IPS-20b (cell line): ENCODE results near the gene EIF4B.
"Not testable (repeated sequence)": the region's sequence is repeated elsewhere in the genome, so short reads cannot be mapped to it uniquely, and the experiment has no call there.

ENCODE experiments used
- H3K27ac ChIP-seq: one replicate; pipeline ENCODE4 v1.5.1; 2013; ENCODE audit warnings: low read length
- H3K27me3 ChIP-seq: 2 replicates; pipeline ENCODE4 v1.6.1; 2013; ENCODE audit warnings: mild to moderate bottlenecking, low read length, inconsistent platforms; ENCODE audit not compliant: insufficient read depth
- H3K36me3 ChIP-seq: 2 replicates; pipeline ENCODE4 v1.6.1; 2013; ENCODE audit warnings: low read depth, mild to moderate bottlenecking, inconsistent platforms, low read length, moderate library complexity; ENCODE audit not compliant: insufficient read depth
- H3K4me1 ChIP-seq: 2 replicates; pipeline ENCODE4 v1.6.1; 2013; ENCODE audit warnings: mild to moderate bottlenecking, control low read depth, inconsistent platforms, low read length, moderate library complexity; ENCODE audit not compliant: insufficient read depth
- H3K4me3 ChIP-seq: 2 replicates; pipeline ENCODE4 v1.5.1; 2013; ENCODE audit warnings: mild to moderate bottlenecking, low read length, inconsistent platforms
- H3K9ac ChIP-seq: 2 replicates; pipeline ENCODE4 v1.6.1; 2013; ENCODE audit warnings: low read depth, mild to moderate bottlenecking, inconsistent platforms, low read length, moderate library complexity
- H3K9me3 ChIP-seq: 2 replicates; pipeline ENCODE4 v1.6.1; 2013; ENCODE audit warnings: mild to moderate bottlenecking, low read depth, low read length, inconsistent platforms; ENCODE audit not compliant: insufficient read depth

The EIF4B gene

GRCh38 chr12:53033832-53034231 is 27.6 kb downstream of the EIF4B start:
- H3K36me3 ChIP-seq, result peaks cover 92% of the 10 kb centered on the region

GRCh38 chr12:53034459-53034858 is 28.2 kb downstream of the EIF4B start:
- H3K36me3 ChIP-seq, result peaks cover 92% of the 10 kb centered on the region
- no peak overlapping the region for H3K27ac ChIP-seq
- H3K4me1 ChIP-seq, result no peaks in the 10 kb centered on the region

More at GRCh38 chr12:53033832-53034231, 27.6 kb downstream of the EIF4B start:
- not testable (repeated sequence) for H3K27me3 ChIP-seq, H3K27ac ChIP-seq, H3K9ac ChIP-seq, H3K4me3 ChIP-seq, H3K4me1 ChIP-seq, H3K9me3 ChIP-seq

GRCh38 chr12:53036802-53037201 is 30.5 kb downstream of the EIF4B start:
- H3K27me3 ChIP-seq, result no peaks in the 10 kb centered on the region
- H3K4me1 ChIP-seq, result no peaks in the 10 kb centered on the region
- H3K4me3 ChIP-seq, result no peak overlapping the region
- H3K36me3 ChIP-seq, result peaks cover 96% of the 10 kb centered on the region
- H3K27ac ChIP-seq, result no peak overlapping the region
- no peaks in the 10 kb centered on the region for H3K9me3 ChIP-seq
- no peak overlapping the region for H3K9ac ChIP-seq

More at GRCh38 chr12:53034459-53034858, 28.2 kb downstream of the EIF4B start:
- Histone ChIP-seq H3K27me3 (no peaks in the 10 kb centered on the region), H3K9ac (no peak overlapping the region), H3K9me3 (no peaks in the 10 kb centered on the region), H3K4me3 (no peak overlapping the region)

GRCh38 chr12:53039851-53040250 is 33.6 kb downstream of the EIF4B start:
- Histone ChIP-seq H3K9ac (no peak overlapping the region), H3K4me1 (peaks cover 12% of the 10 kb centered on the region), H3K27ac (no peak overlapping the region), H3K9me3 (no peaks in the 10 kb centered on the region), H3K4me3 (no peak overlapping the region), H3K36me3 (peaks cover 74% of the 10 kb centered on the region), H3K27me3 (peaks cover 13% of the 10 kb centered on the region)

- Histone ChIP-seq H3K9ac (no peak overlapping the region; the same call in 1 of the 2 replicates), H3K27ac (no peak overlapping the region), H3K4me1 (peaks cover 20% of the 10 kb centered on the region)
Measured at GRCh38 chr12:53042607-53043454, 36.6 kb downstream of the EIF4B start.

GRCh38 chr12:53044052-53044581 is 37.9 kb downstream of the EIF4B start:
- no peak overlapping the region for H3K27ac ChIP-seq
- no peak overlapping the region for H3K4me3 ChIP-seq
- no peak overlapping the region for H3K9ac ChIP-seq
- peaks cover 31% of the 10 kb centered on the region for H3K4me1 ChIP-seq
- peaks cover 28% of the 10 kb centered on the region for H3K27me3 ChIP-seq
- peaks cover 32% of the 10 kb centered on the region for H3K36me3 ChIP-seq
- no peaks in the 10 kb centered on the region for H3K9me3 ChIP-seq

More at GRCh38 chr12:53042607-53043454, 36.6 kb downstream of the EIF4B start:
- Histone ChIP-seq H3K9me3 (no peaks in the 10 kb centered on the region), H3K36me3 (peaks cover 45% of the 10 kb centered on the region), H3K4me3 (no peak overlapping the region), H3K27me3 (peaks cover 28% of the 10 kb centered on the region)

- no peak overlapping the region for H3K27ac ChIP-seq
- peaks cover 28% of the 10 kb centered on the region for H3K27me3 ChIP-seq
- H3K4me3 ChIP-seq, result no peak overlapping the region; the same call in 1 of the 2 replicates
- H3K9me3 ChIP-seq, result no peaks in the 10 kb centered on the region
- no peak overlapping the region for H3K9ac ChIP-seq
- H3K4me1 ChIP-seq, result peaks cover 38% of the 10 kb centered on the region
- peaks cover 22% of the 10 kb centered on the region; the same call in 1 of the 2 replicates for H3K36me3 ChIP-seq
Measured at GRCh38 chr12:53044896-53045695, 38.8 kb downstream of the EIF4B start.

GRCh38 chr12:53045696-53046045 is 39.4 kb downstream of the EIF4B start:
- Histone ChIP-seq H3K36me3 (peaks cover 16% of the 10 kb centered on the region; the same call in 1 of the 2 replicates), H3K9ac (no peak overlapping the region), H3K27me3 (peaks cover 28% of the 10 kb centered on the region), H3K4me3 (peak overlapping the region; percentile 71; the same call in 1 of the 2 replicates), H3K4me1 (peaks cover 43% of the 10 kb centered on the region), H3K27ac (no peak overlapping the region), H3K9me3 (no peaks in the 10 kb centered on the region)

- Histone ChIP-seq H3K9ac (peak overlapping the region; percentile 76; the same call in 1 of the 2 replicates), H3K9me3 (no peaks in the 10 kb centered on the region), H3K36me3 (peaks cover 6% of the 10 kb centered on the region; the same call in 1 of the 2 replicates), H3K4me1 (peaks cover 49% of the 10 kb centered on the region), H3K27ac (no peak overlapping the region), H3K4me3 (peak overlapping the region; percentile 71), H3K27me3 (peaks cover 31% of the 10 kb centered on the region)
Measured at GRCh38 chr12:53046655-53047220, 40.5 kb downstream of the EIF4B start.

- H3K4me1 ChIP-seq, result peaks cover 46% of the 10 kb centered on the region
- peak overlapping the region; percentile 76; the same call in 1 of the 2 replicates for H3K9ac ChIP-seq
Measured at GRCh38 chr12:53047221-53048032, 41.2 kb downstream of the EIF4B start.

More at GRCh38 chr12:53047221-53048032, 41.2 kb downstream of the EIF4B start:
- Histone ChIP-seq H3K36me3 (no peaks in the 10 kb centered on the region; the same call in 1 of the 2 replicates), H3K27me3 (peaks cover 35% of the 10 kb centered on the region), H3K9me3 (no peaks in the 10 kb centered on the region), H3K27ac (no peak overlapping the region), H3K4me3 (peak overlapping the region; percentile 71; the same call in 1 of the 2 replicates)
